H1 (cell line): Measurements from ENCODE around the gene ASTN2. TPM values are rescaled to one million over a fixed set of nuclear protein-coding genes. Genes with fewer than 3 reads are reported as not detected.

ENCODE experiments used
- CTCF ChIA-PET: fragments of 300-600 bp; sonication (Branson Sonifier 250); formaldehyde crosslinking; loops from one replicate; lab custom pipeline; 2021; ENCODE audit not compliant: partially characterized antibody; lab: Charles Lee
- POLR2A ChIA-PET: fragments of 300-600 bp; sonication (Branson Sonifier 250); formaldehyde crosslinking; loops from one replicate; lab custom pipeline; 2021; ENCODE audit warnings: inconsistent platforms; ENCODE audit not compliant: partially characterized antibody; lab: Charles Lee
- DNase-seq, 2 experiments: peaks; one replicate each; pipeline versions ENCODE4 v3.0.0 to v3.0.0-alpha.2; 2010 to 2022; ENCODE audit warnings: low spot score in 2 of 2, low read depth in 1 of 2, mixed read lengths in 1 of 2
- FAIRE-seq: peaks from 2 replicates; lab custom pipeline; 2011; peaks lifted over from hg19 to GRCh38; lab: Jason Lieb, UNC
- H2AFZ ChIP-seq: 2 replicates; pipeline ENCODE4 v1.8.1; 2012; ENCODE audit warnings: low read length, inconsistent platforms
- H2AK5ac ChIP-seq: 2 replicates; pipeline ENCODE4 v1.6.1; 2013; ENCODE audit warnings: low read depth, low read length
- H2BK120ac ChIP-seq: replicated peaks from 2 replicates; pipeline ENCODE3; 2013; ENCODE audit warnings: low read depth, low read length, inconsistent platforms
- H2BK12ac ChIP-seq: 2 replicates; pipeline ENCODE4 v1.6.1; 2013; ENCODE audit warnings: low read depth, low read length
- H2BK15ac ChIP-seq: 2 replicates; pipeline ENCODE4 v1.6.1; 2013; ENCODE audit warnings: low read length
- H2BK20ac ChIP-seq: 2 replicates; pipeline ENCODE4 v1.6.1; 2013; ENCODE audit warnings: low read length
- H2BK5ac ChIP-seq: 2 replicates; pipeline ENCODE4 v1.6.1; 2013; ENCODE audit warnings: low read depth, low read length
- H3K14ac ChIP-seq: 2 replicates; pipeline ENCODE4 v1.6.1; 2013; ENCODE audit warnings: inconsistent platforms; ENCODE audit not compliant: insufficient read length
- H3K18ac ChIP-seq: 2 replicates; pipeline ENCODE4 v1.6.1; 2013; ENCODE audit warnings: low read length; ENCODE audit errors: extremely low read depth
- H3K23ac ChIP-seq: 2 replicates; pipeline ENCODE4 v1.6.1; 2013; ENCODE audit warnings: inconsistent platforms; ENCODE audit not compliant: insufficient read length
- H3K23me2 ChIP-seq: 2 replicates; pipeline ENCODE4 v1.6.1; 2013; ENCODE audit warnings: low read depth, low read length
- H3K27ac ChIP-seq: 2 replicates; pipeline ENCODE4 v1.6.1; 2011; ENCODE audit warnings: low read depth, low read length, inconsistent platforms
- H3K27me3 ChIP-seq, 4 experiments: replicated peaks in 1 of 4; 1 replicate in 1 of 4; 2 replicates in 3 of 4; pipeline versions ENCODE4 v1.6.1 to v1.8.1; 2011 to 2013; ENCODE audit warnings: low read length in 3 of 4, mild to moderate bottlenecking in 3 of 4, inconsistent platforms in 2 of 4, mixed read lengths in 2 of 4, moderate library complexity in 1 of 4; ENCODE audit not compliant: control insufficient read depth in 3 of 4, insufficient read depth in 3 of 4; ENCODE audit errors: extremely low read depth in 1 of 4
- H3K36me3 ChIP-seq, 4 experiments: 2 replicates each; pipeline versions ENCODE4 v1.6.1 to v1.8.1; 2011 to 2013; ENCODE audit warnings: mild to moderate bottlenecking in 4 of 4, low read length in 3 of 4, moderate library complexity in 2 of 4, control low read depth in 1 of 4, inconsistent platforms in 1 of 4; ENCODE audit not compliant: insufficient read depth in 4 of 4, control insufficient read depth in 2 of 4
- H3K4ac ChIP-seq: replicated peaks from 2 replicates; pipeline ENCODE3; 2013; ENCODE audit warnings: low read length, low read depth, mixed read lengths, inconsistent platforms; ENCODE audit not compliant: insufficient read length
- H3K4me1 ChIP-seq, 4 experiments: replicated peaks in 1 of 4; 1 replicate in 1 of 4; 2 replicates in 3 of 4; pipeline versions ENCODE4 v1.6.1 to v1.8.1; 2011 to 2013; ENCODE audit warnings: low read length in 3 of 4, inconsistent platforms in 2 of 4, mixed read lengths in 1 of 4; ENCODE audit not compliant: insufficient read depth in 4 of 4, control insufficient read depth in 3 of 4
- H3K4me2 ChIP-seq, 2 experiments: 2 replicates each; pipeline versions ENCODE4 v1.6.1 to v1.8.1; 2011 to 2013; ENCODE audit warnings: low read depth in 2 of 2, low read length in 2 of 2, control low read depth in 1 of 2, inconsistent platforms in 1 of 2, mild to moderate bottlenecking in 1 of 2; ENCODE audit not compliant: insufficient read depth in 1 of 2
- H3K4me3 ChIP-seq, 4 experiments: fragments of 200-600, 300-600 bp in 1 of 4; sonication (generic), shearing (Covaris generic), sonication (Bioruptor Twin) in 1 of 4; 2 replicates each; pipeline versions ENCODE4 v1.5.1 to v1.8.1; 2011 to 2016; ENCODE audit warnings: low read length in 4 of 4, low read depth in 3 of 4, control low read depth in 2 of 4, inconsistent platforms in 2 of 4, mild to moderate bottlenecking in 2 of 4, mixed read lengths in 1 of 4, moderate library complexity in 1 of 4; ENCODE audit not compliant: insufficient read depth in 2 of 4; ENCODE audit errors: extremely low read depth in 1 of 4
- H3K56ac ChIP-seq: replicated peaks from 2 replicates; pipeline ENCODE3; 2013; ENCODE audit warnings: low read depth, mild to moderate bottlenecking, mixed read lengths, low read length, inconsistent platforms; ENCODE audit not compliant: insufficient read length
- H3K79me1 ChIP-seq: 2 replicates; pipeline ENCODE4 v1.6.1; 2013; ENCODE audit warnings: low read depth, low read length, control low read depth
- H3K79me2 ChIP-seq, 2 experiments: 2 replicates each; pipeline versions ENCODE4 v1.6.1 to v1.8.1; 2012 to 2013; ENCODE audit warnings: low read length in 2 of 2, mild to moderate bottlenecking in 2 of 2, inconsistent platforms in 1 of 2; ENCODE audit not compliant: insufficient read depth in 2 of 2, control insufficient read depth in 1 of 2
- H3K9ac ChIP-seq, 4 experiments: replicated peaks in 1 of 4; 1 replicate in 1 of 4; 2 replicates in 3 of 4; pipeline versions ENCODE4 v1.6.1 to v1.8.1; 2011 to 2013; ENCODE audit warnings: low read depth in 3 of 4, low read length in 3 of 4, control low read depth in 2 of 4, mild to moderate bottlenecking in 2 of 4, moderate library complexity in 2 of 4, inconsistent platforms in 1 of 4; ENCODE audit errors: extremely low read depth in 1 of 4
- H3K9me3 ChIP-seq, 2 experiments: 2 replicates each; pipeline versions ENCODE4 v1.6.1 to v1.8.1; 2012 to 2013; ENCODE audit warnings: mild to moderate bottlenecking in 2 of 2, moderate library complexity in 2 of 2, control low read depth in 1 of 2, inconsistent platforms in 1 of 2, low read depth in 1 of 2, low read length in 1 of 2, mixed read lengths in 1 of 2; ENCODE audit not compliant: insufficient read depth in 2 of 2
- H4K20me1 ChIP-seq, 2 experiments: replicated peaks in 1 of 2; 2 replicates each; pipeline versions ENCODE3 to v1.8.1; 2011 to 2013; ENCODE audit warnings: inconsistent platforms in 2 of 2, low read length in 2 of 2, mild to moderate bottlenecking in 1 of 2; ENCODE audit not compliant: insufficient read depth in 2 of 2, control insufficient read depth in 1 of 2
- H4K5ac ChIP-seq: 2 replicates; pipeline ENCODE4 v1.6.1; 2013; ENCODE audit warnings: low read length, low read depth, mixed read lengths, inconsistent platforms; ENCODE audit not compliant: insufficient read length
- H4K8ac ChIP-seq: 2 replicates; pipeline ENCODE4 v1.8.0; 2013; ENCODE audit warnings: mild to moderate bottlenecking, moderate library complexity, low read length, inconsistent platforms; ENCODE audit not compliant: insufficient read depth; ENCODE audit errors: extremely low read depth
- H4K91ac ChIP-seq: replicated peaks from 2 replicates; pipeline ENCODE3; 2013; ENCODE audit warnings: low read length, mixed read lengths, inconsistent platforms; ENCODE audit not compliant: insufficient read length
- ATF3 ChIP-seq: IDR thresholded peaks from 2 replicates; pipeline ENCODE4 v1.6.1; 2011; ENCODE audit warnings: low read depth, mild to moderate bottlenecking, low read length; ENCODE audit not compliant: insufficient read depth
- EGR1 ChIP-seq: IDR thresholded peaks from 2 replicates; pipeline ENCODE4 v1.6.1; 2011; ENCODE audit warnings: low read depth, low read length, borderline replicate concordance
- EP300 ChIP-seq, 2 experiments: IDR thresholded peaks; 1 replicate in 1 of 2; 2 replicates in 1 of 2; pipeline ENCODE4 v1.6.1; 2011 to 2012; ENCODE audit warnings: low read depth in 2 of 2, low read length in 2 of 2, mild to moderate bottlenecking in 2 of 2, borderline replicate concordance in 1 of 2, inconsistent platforms in 1 of 2, moderate library complexity in 1 of 2
- GTF2F1 ChIP-seq: IDR thresholded peaks from 2 replicates; pipeline ENCODE4 v1.6.1; 2012; ENCODE audit warnings: low read depth, low read length, improper control_type of control experiment, borderline replicate concordance
- KDM1A ChIP-seq: fragments of 200-600, 300-600 bp; sonication (generic); IDR thresholded peaks from 2 replicates; pipeline ENCODE4 v1.7.1; 2016; ENCODE audit warnings: mild to moderate bottlenecking, low read length, borderline replicate concordance
- NANOG ChIP-seq: IDR thresholded peaks from 2 replicates; pipeline ENCODE4 v1.6.1; 2011; ENCODE audit warnings: low read length, low read depth, mild to moderate bottlenecking, inconsistent platforms; ENCODE audit not compliant: insufficient read depth, poor library complexity, severe bottlenecking
- PHF8 ChIP-seq: fragments of 200-600 bp; sonication (generic); conservative IDR thresholded peaks from 2 replicates; pipeline ENCODE4 v1.7.1; 2012; ENCODE audit warnings: low read depth, mild to moderate bottlenecking, inconsistent platforms, low read length, moderate library complexity
- RBBP5 ChIP-seq: IDR thresholded peaks from 2 replicates; pipeline ENCODE4 v1.7.1; 2012; ENCODE audit warnings: low read depth, mild to moderate bottlenecking, inconsistent platforms, low read length, moderate library complexity, borderline replicate concordance
- RNF2 ChIP-seq: fragments of 200-900, 300-1000 bp; sonication (generic); IDR thresholded peaks from 2 replicates; pipeline ENCODE4 v1.7.1; 2016; ENCODE audit warnings: borderline replicate concordance, low read depth, mild to moderate bottlenecking, antibody characterized with exemption, low read length; ENCODE audit not compliant: poor library complexity, severe bottlenecking; ENCODE audit errors: missing control alignments
- RXRA ChIP-seq: IDR thresholded peaks from 2 replicates; pipeline ENCODE4 v1.6.1; 2011; ENCODE audit warnings: low read depth, mild to moderate bottlenecking, low read length, moderate library complexity; ENCODE audit not compliant: insufficient read depth
- SIRT6 ChIP-seq: IDR thresholded peaks from one replicate; pipeline ENCODE4 v1.7.1; 2012; ENCODE audit warnings: low read length, inconsistent platforms
- WGBS, 2 experiments: shearing (Covaris generic) in 1 of 2; methylation state at CpG; one replicate each; pipeline versions ENCODE4 v1.1.6 to v1.1.7; 2013 to 2015; ENCODE audit warnings: low lambda C conversion rate in 2 of 2, mixed read lengths in 2 of 2, inconsistent platforms in 1 of 2, low coverage in 1 of 2, missing lambda C conversion rate in 1 of 2; ENCODE audit not compliant: insufficient replicate concordance in 2 of 2, insufficient coverage in 1 of 2, insufficient read length in 1 of 2; ENCODE audit errors: extremely low coverage in 1 of 2, missing lambda C conversion rate in 1 of 2; 5-methylcytosine and 5-hydroxymethylcytosine counted together
- polyA plus RNA-seq, 7 experiments: library from polyadenylated mRNA; depleted of rRNA in 3 of 7; stranded (reverse) in 5 of 7; unstranded in 2 of 7; fragments of >200 nt in 5 of 7; fragments of 200-250 nt in 2 of 7; gene quantifications; 1 replicate in 5 of 7; 2 replicates in 1 of 7; 4 replicates in 1 of 7; pipeline versions ENCODE4 v1.2.1 to v1.2.3, GENCODE V29; 2011 to 2013; ENCODE audit warnings: missing spikeins in 2 of 7, mixed read lengths in 2 of 7
- total RNA-seq: library from RNA; stranded (reverse); fragmentation: NEBNext Ultra II Directional; extraction: Animal tissue kit (Norgen Biotek cat#: 25700); gene quantifications from 2 replicates; pipeline ENCODE4 v1.2.1, GENCODE V29; 2021

The ASTN2 gene
- total and polyA plus RNA-seq, 2 of the 8 experiments (the other 6 are each of a cell fraction or from before 2014, with no cell fraction given), result 8.2 to 13.7 TPM

DNA sequence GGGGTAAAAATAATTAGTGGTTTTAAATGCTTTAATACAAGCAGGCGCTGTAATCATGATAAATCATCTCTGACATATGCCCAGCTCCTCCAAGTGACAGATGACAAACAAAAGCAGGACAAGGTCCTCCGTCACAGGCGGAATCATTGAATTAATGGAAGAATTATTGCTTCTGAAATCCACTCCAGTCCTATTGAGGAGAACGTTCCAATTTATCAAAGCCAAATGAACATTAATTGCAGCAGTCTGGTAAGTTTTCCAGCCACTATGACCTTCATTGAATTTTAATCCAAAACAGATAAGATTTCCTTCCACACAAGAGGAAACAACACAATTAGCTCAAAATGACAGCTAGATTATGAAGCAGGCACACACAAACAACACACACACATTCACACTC, 136.8 kb downstream of the ASTN2 start:
- no peak overlapping the region for H3K4ac ChIP-seq
- ChIA-PET CTCF (interaction anchor here (0.6 to 1.1 kb wide), 2 partner anchors 30 to 115 kb away, joined by 3 read pairs; no protein-coding TSS in a partner anchor), POLR2A (no interaction called here)
- H3K79me1 ChIP-seq, result no peaks in the 10 kb centered on the region
- DNase-seq (no peak), FAIRE-seq (no peak)
- H3K56ac ChIP-seq, result no peak overlapping the region
- H4K20me1 ChIP-seq, result peaks cover 0 to 3% of the 10 kb centered on the region in 2 experiments
- H3K9me3 ChIP-seq, result no peaks in the 10 kb centered on the region
- H3K27ac ChIP-seq, result no peak overlapping the region
- H3K36me3 ChIP-seq, result no peaks in the 10 kb centered on the region
- H2BK120ac ChIP-seq, result no peak overlapping the region
- H2AFZ ChIP-seq, result no peak overlapping the region
- no peak overlapping the region for H4K8ac ChIP-seq
- H3K23me2 ChIP-seq, result no peaks in the 10 kb centered on the region
- no peak overlapping the region for H4K91ac ChIP-seq
- WGBS, 2 experiments, result 96% methylated on average over 4 of the region's 4 CpGs; no CpG with 5 or more reads in 1 of the 2 experiments
- H2BK20ac ChIP-seq, result no peak overlapping the region
- H3K9ac ChIP-seq, result no peak overlapping the region
- no peak overlapping the region for H2BK15ac ChIP-seq
- H2BK12ac ChIP-seq, result no peak overlapping the region
- H3K4me3 ChIP-seq, result no peak overlapping the region
- H3K27me3 ChIP-seq, result no peaks in the 10 kb centered on the region
- no peak overlapping the region for H3K23ac ChIP-seq
- no peak overlapping the region for H3K4me2 ChIP-seq
- H3K18ac ChIP-seq, result no peak overlapping the region
- no peak overlapping the region for H4K5ac ChIP-seq
- no peaks in the 10 kb centered on the region for H3K79me2 ChIP-seq
- H2BK5ac ChIP-seq, result no peak overlapping the region
- H2AK5ac ChIP-seq, result no peak overlapping the region
- H3K14ac ChIP-seq, result no peak overlapping the region
- no peak for TF ChIP-seq EGR1
- TF ChIP-seq GTF2F1, result no peak
- TF ChIP-seq RBBP5, result no peak
- TF ChIP-seq SIRT6, result no peak
- no peak for TF ChIP-seq ATF3
- no peak for TF ChIP-seq EP300 (IDR thresholded peaks at IDR 0.05; ENCODE audit: borderline replicate concordance in 1 of 2, low read depth in 2 of 2, low read length in 2 of 2)
- TF ChIP-seq RXRA, result no peak
- no peak for TF ChIP-seq RNF2
- no peak for TF ChIP-seq KDM1A
- TF ChIP-seq PHF8, result no peak
- TF ChIP-seq NANOG, result no peak
- no peaks in the 10 kb centered on the region; a peak in 1 of 7 replicates for H3K4me1 ChIP-seq
